GM21528 (cell line): ENCODE measurements around the gene IRAK3.
A peak's percentile ranks its signal among the peaks of the same experiment; 100 is the strongest.

ENCODE experiments used
- ATAC-seq: cut with Tn5 transposase; IDR thresholded peaks from one replicate; pipeline ENCODE4 v1.9.1; 2021; ENCODE audit warnings: mild to moderate bottlenecking, moderate library complexity; ENCODE audit not compliant: unreplicated experiment, low FRiP score

IRAK3 gene, protein sequence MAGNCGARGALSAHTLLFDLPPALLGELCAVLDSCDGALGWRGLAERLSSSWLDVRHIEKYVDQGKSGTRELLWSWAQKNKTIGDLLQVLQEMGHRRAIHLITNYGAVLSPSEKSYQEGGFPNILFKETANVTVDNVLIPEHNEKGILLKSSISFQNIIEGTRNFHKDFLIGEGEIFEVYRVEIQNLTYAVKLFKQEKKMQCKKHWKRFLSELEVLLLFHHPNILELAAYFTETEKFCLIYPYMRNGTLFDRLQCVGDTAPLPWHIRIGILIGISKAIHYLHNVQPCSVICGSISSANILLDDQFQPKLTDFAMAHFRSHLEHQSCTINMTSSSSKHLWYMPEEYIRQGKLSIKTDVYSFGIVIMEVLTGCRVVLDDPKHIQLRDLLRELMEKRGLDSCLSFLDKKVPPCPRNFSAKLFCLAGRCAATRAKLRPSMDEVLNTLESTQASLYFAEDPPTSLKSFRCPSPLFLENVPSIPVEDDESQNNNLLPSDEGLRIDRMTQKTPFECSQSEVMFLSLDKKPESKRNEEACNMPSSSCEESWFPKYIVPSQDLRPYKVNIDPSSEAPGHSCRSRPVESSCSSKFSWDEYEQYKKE

DNA sequence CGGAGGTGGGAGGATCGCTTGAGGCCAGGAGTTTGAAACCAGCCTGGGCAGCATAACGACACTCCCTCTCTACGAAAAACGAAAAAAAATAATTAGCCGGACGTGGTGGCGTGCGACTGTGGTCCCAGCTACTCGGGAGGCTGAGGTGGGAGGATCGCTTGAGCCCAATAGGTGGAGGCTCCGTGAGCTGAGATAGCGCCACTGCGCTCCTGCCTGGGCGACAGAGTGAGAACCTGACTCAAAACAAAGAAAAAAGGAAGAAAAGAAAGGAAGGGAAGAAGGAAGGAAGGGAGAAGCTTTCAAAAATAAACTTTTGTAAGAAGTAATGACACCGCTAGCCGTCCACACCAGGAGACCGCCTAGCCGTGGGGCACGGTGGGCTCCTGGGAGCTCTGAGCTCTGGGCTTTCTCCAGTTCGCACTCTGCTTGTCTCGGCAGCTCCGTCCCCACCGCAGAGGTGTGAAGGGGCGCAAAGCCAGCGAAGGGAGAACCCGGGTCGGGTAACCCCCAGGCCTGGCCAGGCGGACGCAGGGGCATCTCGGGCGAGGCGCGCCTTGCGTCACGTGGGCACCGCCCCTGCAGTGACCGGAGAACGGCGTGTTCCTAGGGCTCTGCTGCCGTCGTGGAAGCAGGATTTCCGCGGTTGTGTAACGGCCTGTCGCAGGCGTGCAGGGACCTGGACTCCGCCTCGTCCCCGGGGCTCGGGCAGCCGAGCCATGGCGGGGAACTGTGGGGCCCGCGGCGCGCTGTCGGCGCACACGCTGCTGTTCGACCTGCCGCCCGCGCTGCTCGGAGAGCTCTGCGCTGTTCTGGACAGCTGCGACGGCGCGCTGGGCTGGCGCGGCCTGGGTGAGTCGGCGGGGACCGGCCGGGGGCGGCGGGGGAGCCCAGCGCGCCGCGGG, at the start of gene IRAK3:
Gene IRAK3, plus strand, starts transcription at position 631 of the 902 bp plus-strand sequence. Its CDS starts 86 bp downstream, at position 717.
- ATAC-seq: peak; percentile 61

DNA sequence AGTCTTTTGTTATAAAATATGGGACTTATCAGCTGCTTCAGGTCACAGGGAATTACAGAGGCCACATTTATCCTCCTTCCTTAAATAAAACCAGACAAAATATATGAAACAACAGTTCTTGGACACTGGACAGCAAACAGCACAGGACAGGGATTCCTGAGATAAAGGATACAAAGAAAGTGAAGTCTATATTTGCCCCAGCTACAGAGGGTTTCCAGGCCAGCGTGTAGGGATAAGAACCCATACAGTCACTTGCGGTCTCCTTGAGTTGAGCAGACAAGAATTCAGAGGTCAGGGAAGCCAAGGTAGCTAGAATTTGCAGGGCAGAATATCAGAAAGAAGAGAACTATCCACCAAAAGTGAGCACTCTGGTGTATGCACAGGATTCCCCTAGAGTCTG, 49.7 kb upstream of the IRAK3 start:
- ATAC-seq: no peak

DNA sequence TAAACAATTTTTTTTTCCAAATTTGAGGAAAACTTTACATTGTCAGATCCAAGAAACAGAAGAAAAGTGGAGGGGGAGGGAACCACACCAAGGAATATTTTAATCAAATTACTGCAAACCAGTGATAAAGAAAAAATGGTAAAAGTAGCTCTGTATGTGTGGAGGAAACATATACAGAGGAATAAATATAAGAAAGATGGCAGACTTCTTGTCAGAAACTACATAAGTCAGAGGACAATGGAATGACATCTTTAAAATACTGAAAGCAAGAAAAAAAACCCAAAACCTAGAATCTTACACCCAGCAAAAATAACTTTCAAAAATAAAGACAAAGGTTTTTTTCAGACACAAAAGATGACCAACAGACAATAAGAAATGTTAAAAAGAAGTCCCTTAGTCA, 48.3 kb upstream of the IRAK3 start:
- ATAC-seq: no peak

DNA sequence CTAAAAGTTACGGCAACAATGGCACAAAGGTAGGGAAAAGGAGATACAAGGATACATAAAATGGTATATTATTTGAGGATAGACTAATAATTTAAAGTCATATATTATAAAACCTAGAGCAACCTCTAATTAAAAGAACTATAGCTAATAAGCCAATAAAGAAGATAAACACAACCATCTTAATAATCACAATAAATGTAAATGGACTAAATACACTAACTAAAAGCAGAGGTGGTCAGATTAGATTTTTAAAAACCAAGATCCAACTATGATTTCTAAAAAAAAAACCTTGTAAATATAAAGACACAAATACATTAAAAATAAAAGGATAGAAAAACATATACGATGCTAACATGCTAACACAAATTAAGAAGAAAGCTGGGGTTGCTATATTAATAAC, 47.7 kb upstream of the IRAK3 start:
- no peak for ATAC-seq

DNA sequence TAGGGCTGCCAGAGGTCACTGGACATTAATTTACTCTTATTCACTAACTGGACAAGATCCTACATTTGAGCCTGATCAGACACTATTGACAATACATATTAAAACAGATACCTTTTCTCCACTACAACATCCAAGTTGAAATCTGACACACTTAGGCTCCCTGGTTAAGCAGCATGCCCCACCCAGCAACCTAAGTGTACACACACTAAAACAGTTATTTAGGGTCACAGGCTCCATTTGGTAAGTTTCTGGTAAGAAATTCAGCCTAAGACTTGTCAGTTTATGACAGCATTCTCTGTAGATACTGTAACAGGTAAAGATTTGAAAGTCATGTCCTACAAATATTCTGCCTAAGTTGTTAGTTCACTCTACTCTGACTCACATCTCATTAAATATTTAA, 46.2 kb upstream of the IRAK3 start:
- ATAC-seq: no peak

DNA sequence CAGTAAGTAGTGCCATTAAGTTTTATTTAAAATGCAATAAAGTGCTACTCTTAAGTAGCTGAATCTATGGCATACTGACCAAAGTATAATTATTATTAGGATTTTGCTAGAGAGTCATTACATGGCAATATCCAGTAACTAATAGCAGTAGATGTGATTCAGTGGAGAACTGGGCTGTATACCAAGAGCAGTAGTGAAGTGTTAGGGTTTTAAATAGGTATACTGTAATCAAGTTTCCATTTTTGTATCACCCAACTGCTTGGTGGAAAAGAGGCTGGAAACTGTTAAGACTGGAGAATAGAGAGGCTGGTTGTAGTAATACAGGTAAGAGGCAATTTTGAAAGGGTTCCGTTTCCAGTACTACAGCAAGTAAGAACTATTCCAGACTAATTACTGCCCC, 45.1 kb upstream of the IRAK3 start:
- no peak for ATAC-seq

DNA sequence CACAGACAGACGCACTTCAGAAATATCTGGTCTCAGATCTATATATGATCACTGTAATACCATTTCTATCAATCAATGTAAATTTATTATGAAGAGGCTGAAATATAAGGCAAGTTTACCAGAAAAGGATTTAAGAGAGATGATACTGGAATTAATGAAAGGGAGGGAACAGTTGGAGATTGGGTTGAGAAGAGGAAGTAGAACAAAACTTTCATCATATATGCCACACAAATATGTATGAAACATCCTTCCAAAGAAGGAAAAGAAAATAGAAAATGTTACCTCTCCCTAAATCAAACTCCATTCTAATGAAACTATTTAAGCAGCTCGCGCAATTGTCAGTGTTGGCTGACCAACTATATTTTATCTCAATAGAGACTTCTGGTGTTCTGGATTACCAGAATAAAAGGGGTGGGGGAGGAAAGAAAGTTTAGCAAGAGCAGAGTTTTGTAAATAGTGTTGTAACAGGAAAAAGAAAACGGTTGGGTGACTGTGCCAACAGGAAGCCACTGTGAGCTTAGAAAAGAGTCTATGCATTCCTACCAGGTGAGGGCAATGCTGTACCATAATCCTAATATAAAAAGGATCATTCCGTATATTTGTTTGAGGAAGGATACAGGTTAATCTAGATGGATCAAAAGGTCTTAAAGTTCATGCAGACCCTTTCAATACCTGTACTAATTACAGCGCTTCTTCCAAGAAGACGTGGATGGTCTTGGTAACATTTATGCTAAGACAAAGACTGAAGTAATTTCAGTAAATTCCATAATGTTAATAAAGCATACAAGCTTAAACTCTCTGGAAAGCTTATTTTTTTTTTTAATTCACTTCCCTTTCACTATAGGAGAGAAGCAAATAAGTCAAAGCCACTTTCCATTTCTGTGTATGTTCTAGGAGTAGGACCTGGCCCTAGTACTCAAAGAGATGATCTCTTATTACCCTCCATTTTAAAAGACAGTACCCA, 43.9 kb upstream of the IRAK3 start:
- ATAC-seq: no peak

DNA sequence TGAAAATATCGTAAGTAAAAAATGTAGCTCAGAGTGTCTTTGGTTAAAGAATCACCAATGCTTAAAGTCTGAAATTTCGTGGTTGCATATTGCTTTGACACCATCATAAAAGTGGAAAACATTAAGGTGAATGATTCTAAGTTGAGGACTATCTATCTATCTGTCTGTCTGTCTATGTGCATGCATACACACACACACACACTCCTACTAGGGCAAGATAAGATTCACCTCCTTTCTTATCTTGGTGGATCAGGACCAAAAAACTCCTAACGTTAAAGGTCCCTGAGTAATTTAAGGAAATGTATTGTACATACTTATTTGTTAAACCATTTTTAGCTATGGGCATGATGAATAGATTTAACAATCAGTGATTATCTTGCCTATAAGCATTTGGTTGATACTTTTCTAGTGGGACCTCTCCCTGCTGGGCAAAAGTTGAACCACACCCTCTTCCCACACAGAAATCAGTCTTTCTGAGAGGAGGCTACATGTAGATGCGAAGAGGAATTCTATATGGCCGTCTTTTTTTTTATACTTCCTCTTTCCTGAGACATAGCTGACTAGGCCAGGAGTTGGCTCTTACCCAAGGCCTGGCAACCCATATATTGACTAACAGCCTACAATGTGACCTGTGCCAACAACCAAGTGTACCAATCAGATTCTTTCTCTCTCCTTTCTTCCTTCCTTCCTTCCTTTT, 39.2 kb upstream of the IRAK3 start:
- no peak for ATAC-seq

DNA sequence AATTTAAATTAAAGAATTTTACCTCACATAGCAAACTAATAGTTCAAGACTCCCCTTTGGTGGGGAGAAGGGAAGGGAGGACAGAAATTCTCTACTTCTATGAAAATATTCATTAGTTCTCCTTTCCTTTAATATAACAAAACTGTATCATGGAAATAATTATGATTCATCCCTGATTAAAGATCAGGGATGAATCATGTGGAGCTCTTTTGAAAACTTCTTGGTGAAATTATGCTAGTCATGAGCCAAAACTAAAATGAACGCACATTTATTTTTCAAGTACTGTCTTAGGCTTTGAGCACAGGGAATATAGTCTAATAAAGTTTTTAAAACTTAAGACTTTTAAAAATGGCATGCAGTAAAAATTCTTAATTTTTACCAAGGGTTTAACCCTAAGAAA, 36.3 kb upstream of the IRAK3 start:
- no peak for ATAC-seq

DNA sequence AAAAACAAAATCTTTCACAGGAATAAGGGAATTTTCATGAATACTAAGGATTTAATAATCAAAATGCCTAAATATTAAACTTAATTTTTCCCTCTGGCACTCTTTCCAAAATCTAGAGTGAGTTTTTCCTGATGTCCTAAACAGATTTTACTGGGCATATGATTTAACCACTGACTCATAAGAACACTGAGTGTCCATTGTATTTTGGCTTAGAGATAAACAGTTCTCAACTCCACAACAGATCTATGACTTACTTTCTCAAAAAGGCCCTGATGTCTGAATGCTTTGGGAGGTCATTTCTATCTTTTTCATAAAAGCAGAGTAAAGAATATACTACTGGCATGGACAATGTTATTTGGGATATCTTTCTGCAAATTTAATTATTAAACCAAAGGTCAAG, 34.2 kb upstream of the IRAK3 start:
- no peak for ATAC-seq

DNA sequence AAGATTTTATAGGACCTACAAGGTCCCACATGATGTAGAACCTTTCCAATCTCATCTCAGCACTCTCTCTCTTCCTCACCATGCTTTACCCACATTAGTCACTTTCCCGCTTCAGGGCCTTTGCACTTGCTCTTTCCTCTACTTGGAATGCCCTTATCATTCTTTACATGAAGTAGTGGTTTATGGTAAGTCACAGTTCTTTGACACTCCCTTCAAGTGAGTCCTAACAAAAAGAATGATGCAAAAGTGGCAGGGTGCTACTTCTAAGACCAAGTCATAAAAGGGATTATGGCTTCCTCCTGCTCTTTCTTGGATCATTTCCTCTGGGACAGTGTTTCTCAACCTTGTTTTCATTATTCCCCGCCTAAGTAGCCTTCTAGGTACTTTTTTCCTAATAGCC, 32.4 kb upstream of the IRAK3 start:
- ATAC-seq: no peak

DNA sequence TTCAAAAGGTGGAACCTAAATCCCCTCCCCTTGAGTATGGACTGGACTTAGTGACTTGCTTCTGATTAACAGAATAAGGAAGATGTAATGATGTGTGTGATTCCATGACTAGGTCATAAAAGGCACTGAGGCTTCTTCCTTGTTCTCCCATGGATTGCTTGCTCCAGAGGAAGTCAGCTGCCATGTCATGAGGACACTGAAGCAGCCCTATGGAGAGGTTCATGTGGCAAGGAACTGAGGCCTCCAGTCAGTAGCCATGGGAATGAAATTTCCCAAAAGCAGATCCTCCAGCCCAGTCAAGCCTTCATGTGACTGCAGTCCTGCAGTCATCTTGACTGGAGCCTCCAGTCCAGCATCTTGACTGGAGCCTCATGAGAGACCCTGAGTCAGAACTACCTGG, 29.9 kb upstream of the IRAK3 start:
- ATAC-seq: no peak

DNA sequence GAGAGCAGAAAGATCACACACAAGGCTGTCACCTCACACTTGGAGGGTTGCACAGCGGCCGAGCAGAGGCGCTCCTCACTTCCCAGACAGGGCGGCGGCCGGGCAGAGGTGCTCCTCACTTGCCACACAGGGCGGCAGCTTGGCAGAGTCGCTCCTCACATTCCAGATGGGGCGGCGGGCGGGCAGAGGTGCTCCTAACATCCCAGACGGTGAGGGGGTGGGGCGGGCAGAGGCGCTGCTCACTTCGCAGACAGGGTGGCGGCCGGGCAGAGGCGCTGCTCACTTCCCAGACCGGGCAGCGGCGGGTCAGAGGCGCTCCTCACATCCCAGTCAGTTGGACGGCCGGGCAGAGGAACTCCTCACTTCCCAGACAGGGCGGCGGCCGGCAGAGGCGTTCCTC, 28.3 kb upstream of the IRAK3 start:
- no peak for ATAC-seq

DNA sequence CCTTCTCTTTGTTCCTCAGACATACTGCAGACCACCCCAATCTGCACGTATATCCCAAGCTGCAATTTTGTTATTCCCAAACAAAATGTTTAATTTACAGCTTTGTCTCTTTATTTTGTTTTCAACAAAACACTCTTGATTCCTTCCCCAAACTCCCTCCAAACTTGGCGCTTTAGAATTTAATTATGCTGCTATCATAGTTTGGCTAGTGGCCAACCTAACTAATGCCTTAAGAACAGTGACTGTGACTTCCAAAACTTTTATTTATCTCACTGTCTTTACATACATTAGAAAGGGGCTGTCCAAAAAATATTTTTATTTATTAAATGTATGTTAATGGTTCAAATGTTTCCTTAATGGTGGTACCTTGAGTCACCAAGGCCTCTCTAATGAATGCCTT, 26.3 kb upstream of the IRAK3 start:
- no peak for ATAC-seq

DNA sequence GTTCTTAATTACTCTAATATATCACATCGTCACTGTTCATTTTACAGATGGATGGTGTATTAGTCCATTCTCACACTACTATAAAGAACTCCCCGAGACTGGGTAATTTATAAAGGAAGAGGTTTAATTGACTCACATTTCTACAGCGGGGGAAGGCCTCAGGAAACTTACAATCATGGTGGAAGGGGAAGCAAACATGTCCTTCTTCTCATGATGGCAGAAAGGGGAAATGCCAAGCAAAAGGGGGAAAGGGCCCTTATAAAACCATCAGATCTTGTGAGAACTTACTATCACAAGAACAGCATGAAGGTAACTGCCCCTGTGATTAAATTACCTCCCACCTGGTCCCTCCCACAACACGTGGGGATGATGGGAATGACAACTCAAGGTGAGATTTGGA, 25.7 kb upstream of the IRAK3 start:
- no peak for ATAC-seq

DNA sequence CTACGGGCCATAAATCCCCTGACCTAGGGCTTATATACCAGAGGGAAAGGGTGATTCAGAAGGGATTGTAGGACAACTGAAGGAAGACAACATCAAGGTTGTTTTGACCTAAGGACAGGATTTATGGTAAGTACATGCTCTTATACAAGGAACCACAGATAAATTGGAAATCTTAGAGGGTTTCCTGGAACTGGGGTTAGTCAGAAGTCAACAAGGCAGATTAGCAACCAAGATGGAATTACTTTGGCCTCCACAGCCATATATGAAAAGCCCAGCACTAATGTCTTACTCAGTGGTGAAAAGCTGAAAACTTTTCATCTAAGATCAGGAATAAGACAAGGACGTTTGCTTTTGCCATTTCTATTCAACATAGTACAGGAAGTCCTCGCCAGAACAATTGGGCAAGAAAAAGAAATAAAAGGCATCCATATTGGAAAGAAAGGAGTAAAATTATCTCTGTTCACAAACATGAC, 24.6 kb upstream of the IRAK3 start:
- no peak for ATAC-seq

DNA sequence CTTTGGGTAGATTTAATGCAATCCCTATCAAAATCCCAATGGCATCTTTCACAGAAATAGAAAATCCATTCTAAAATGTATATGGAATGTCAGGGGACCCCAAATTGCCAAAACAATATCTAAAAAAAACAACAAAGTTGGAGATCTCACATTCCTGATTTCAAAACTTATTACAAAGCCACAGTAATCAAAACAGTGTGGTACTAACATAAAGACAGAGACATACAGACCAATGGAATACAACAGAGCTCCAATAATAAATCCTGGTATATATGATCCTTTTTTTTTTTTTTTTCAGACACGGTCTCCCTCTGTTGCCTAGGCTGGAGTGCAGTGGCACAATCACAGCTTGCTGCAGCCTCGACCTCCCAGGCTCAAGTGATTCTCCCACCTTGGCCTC, 23.9 kb upstream of the IRAK3 start:
- ATAC-seq: no peak

DNA sequence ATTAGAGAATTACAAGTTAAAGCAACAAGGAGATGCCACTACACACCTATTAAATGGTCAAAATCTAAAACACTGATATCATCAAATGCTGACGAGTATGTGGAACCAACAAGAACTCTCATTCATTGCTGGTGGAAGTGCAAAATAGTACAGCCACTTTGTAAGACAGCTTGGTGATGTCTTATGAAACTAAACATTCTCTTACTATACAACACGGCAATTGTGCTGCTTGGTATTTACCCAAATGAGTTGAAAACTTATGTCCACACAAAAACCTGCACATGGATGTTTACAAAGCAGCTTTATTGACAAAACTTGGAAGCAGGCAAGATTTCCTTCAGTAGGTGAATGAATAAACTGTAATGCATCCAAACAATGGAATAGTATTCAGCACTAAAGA, 22.5 kb upstream of the IRAK3 start:
- no peak for ATAC-seq

DNA sequence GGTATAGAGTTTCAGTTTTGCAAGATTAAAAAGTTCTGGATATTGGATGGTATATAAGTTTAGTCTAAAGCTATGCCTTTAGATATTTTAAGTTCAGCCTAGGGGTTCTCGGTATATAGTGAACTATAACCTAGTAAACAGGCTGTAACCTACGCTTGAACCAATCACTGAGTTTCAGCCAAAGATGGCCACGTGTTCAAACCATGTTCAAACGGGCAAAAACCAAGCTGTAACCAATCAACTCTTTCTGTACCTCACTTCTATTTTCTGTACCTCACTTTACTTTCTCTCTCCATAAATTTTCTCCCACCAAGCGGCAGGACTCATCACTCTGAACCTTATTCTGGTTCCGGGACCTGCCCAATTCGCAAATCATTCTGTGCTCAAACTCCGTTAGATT, 20.6 kb upstream of the IRAK3 start:
- ATAC-seq: no peak
